ENCODE data around the gene MINDY4.

GRCh38 chr7:30887464-30887872 is 116.3 kb downstream of the MINDY4 start:
- TF ChIP-seq GATA3 (IDR thresholded peaks at IDR 0.05; ENCODE audit: low read depth, low read length) (no peak), GATA2 (IDR thresholded peaks at IDR 0.05; ENCODE audit: low read depth, low read length) (no peak)

Measured in SH-SY5Y (cell line).